Measurements from ENCODE around the gene AQP12B.

DNA sequence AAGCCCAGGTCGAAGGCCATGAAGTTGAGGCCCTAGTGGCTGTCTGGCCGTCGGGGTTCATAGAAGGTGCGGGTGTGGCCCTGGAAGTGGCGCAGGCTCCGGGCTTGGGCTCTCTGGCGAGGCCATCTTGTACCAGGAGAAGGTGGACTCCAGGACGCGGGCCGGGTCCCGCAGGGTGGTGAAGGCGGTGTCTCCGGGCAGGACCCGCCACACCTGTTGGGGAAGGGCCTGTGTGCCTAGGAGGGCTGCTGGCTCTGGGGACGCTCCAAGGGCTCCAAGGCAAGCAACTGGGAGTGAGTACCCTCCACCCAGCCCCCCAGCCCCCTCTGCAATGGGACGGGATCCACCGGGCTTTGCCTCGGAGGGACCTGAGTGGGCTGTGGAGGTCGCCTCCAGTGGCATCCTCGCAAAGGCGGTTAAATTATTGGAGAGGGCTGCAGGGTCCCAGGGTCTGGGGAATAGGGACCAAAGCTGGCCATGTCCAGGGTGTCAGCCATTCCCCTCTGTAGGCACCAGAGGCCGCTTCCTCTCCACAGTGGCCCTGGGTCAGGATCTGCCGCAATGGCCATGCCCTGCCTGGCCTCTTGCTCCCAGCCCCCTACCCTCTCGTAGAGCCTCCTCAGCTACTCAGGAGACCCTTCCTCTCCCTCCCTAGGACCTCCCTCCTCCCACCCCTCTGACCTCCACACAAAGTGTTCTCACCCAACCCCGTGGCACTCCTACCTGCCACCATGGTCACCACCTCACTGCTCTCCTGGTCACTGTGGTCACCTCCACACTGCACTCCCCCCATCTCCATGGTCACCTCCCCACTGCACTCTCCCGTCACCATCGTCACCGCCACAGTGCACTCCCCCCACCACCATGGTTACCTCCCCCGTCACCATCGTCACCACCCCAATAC, 19.3 kb upstream of the AQP12B start:
- TF ChIP-seq, protein P1, sequence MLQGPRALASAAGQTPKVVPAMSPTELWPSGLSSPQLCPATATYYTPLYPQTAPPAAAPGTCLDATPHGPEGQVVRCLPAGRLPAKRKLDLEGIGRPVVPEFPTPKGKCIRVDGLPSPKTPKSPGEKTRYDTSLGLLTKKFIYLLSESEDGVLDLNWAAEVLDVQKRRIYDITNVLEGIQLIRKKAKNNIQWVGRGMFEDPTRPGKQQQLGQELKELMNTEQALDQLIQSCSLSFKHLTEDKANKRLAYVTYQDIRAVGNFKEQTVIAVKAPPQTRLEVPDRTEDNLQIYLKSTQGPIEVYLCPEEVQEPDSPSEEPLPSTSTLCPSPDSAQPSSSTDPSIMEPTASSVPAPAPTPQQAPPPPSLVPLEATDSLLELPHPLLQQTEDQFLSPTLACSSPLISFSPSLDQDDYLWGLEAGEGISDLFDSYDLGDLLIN (CRISPR knock-in tag; IDR thresholded peaks at IDR 0.05; ENCODE audit: borderline replicate concordance), result no peak
- TF ChIP-seq, protein P2, sequence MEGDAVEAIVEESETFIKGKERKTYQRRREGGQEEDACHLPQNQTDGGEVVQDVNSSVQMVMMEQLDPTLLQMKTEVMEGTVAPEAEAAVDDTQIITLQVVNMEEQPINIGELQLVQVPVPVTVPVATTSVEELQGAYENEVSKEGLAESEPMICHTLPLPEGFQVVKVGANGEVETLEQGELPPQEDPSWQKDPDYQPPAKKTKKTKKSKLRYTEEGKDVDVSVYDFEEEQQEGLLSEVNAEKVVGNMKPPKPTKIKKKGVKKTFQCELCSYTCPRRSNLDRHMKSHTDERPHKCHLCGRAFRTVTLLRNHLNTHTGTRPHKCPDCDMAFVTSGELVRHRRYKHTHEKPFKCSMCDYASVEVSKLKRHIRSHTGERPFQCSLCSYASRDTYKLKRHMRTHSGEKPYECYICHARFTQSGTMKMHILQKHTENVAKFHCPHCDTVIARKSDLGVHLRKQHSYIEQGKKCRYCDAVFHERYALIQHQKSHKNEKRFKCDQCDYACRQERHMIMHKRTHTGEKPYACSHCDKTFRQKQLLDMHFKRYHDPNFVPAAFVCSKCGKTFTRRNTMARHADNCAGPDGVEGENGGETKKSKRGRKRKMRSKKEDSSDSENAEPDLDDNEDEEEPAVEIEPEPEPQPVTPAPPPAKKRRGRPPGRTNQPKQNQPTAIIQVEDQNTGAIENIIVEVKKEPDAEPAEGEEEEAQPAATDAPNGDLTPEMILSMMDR (CRISPR knock-in tag; IDR thresholded peaks at IDR 0.05), result peak; percentile 40
- TF ChIP-seq, protein P3, sequence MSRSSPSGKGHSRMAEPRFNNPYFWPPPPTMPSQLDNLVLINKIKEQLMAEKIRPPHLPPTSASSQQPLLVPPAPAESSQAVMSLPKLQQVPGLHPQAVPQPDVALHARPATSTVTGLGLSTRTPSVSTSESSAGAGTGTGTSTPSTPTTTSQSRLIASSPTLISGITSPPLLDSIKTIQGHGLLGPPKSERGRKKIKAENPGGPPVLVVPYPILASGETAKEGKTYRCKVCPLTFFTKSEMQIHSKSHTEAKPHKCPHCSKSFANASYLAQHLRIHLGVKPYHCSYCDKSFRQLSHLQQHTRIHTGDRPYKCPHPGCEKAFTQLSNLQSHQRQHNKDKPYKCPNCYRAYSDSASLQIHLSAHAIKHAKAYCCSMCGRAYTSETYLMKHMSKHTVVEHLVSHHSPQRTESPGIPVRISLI (CRISPR knock-in tag; IDR thresholded peaks at IDR 0.05; ENCODE audit: borderline replicate concordance), result no peak
- no peak for TF ChIP-seq BHLHE40 (IDR thresholded peaks at IDR 0.05; ENCODE audit: low read length)
- TF ChIP-seq, protein P4, sequence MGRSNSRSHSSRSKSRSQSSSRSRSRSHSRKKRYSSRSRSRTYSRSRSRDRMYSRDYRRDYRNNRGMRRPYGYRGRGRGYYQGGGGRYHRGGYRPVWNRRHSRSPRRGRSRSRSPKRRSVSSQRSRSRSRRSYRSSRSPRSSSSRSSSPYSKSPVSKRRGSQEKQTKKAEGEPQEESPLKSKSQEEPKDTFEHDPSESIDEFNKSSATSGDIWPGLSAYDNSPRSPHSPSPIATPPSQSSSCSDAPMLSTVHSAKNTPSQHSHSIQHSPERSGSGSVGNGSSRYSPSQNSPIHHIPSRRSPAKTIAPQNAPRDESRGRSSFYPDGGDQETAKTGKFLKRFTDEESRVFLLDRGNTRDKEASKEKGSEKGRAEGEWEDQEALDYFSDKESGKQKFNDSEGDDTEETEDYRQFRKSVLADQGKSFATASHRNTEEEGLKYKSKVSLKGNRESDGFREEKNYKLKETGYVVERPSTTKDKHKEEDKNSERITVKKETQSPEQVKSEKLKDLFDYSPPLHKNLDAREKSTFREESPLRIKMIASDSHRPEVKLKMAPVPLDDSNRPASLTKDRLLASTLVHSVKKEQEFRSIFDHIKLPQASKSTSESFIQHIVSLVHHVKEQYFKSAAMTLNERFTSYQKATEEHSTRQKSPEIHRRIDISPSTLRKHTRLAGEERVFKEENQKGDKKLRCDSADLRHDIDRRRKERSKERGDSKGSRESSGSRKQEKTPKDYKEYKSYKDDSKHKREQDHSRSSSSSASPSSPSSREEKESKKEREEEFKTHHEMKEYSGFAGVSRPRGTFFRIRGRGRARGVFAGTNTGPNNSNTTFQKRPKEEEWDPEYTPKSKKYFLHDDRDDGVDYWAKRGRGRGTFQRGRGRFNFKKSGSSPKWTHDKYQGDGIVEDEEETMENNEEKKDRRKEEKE (IDR thresholded peaks at IDR 0.05), result no peak
- no peak for TF ChIP-seq POLR2A (IDR thresholded peaks at IDR 0.05; ENCODE audit: insufficient read depth in 1 of 2, low read depth in 2 of 2, low read length in 2 of 2)
- no peak for TF ChIP-seq JUND (CRISPR knock-in tag; IDR thresholded peaks at IDR 0.05)
- no peak for TF ChIP-seq PRPF4 (IDR thresholded peaks at IDR 0.05; ENCODE audit: low read depth, low read length, poor library complexity, severe bottlenecking)
- TF ChIP-seq GFI1 (CRISPR knock-in tag; IDR thresholded peaks at IDR 0.05; ENCODE audit: borderline replicate concordance), result no peak
- TF ChIP-seq POLR2AphosphoS5 (IDR thresholded peaks at IDR 0.05; ENCODE audit: low read depth, low read length), result no peak
- no peak for TF ChIP-seq RNF2 (conservative IDR thresholded peaks at IDR 0.05; ENCODE audit: low read depth)
- no peak for TF ChIP-seq ZSCAN25 (CRISPR knock-in tag; IDR thresholded peaks at IDR 0.05)
- TF ChIP-seq JUNB (CRISPR knock-in tag; IDR thresholded peaks at IDR 0.05; ENCODE audit: borderline replicate concordance), result no peak
- TF ChIP-seq, protein P5, sequence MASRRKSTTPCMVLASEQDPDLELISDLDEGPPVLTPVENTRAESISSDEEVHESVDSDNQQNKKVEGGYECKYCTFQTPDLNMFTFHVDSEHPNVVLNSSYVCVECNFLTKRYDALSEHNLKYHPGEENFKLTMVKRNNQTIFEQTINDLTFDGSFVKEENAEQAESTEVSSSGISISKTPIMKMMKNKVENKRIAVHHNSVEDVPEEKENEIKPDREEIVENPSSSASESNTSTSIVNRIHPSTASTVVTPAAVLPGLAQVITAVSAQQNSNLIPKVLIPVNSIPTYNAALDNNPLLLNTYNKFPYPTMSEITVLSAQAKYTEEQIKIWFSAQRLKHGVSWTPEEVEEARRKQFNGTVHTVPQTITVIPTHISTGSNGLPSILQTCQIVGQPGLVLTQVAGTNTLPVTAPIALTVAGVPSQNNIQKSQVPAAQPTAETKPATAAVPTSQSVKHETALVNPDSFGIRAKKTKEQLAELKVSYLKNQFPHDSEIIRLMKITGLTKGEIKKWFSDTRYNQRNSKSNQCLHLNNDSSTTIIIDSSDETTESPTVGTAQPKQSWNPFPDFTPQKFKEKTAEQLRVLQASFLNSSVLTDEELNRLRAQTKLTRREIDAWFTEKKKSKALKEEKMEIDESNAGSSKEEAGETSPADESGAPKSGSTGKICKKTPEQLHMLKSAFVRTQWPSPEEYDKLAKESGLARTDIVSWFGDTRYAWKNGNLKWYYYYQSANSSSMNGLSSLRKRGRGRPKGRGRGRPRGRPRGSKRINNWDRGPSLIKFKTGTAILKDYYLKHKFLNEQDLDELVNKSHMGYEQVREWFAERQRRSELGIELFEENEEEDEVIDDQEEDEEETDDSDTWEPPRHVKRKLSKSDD (CRISPR knock-in tag; IDR thresholded peaks at IDR 0.05; ENCODE audit: low read depth), result no peak

All from HepG2 (cell line).